Nephron (organoid): ENCODE results near the gene NIM1K.
"Not testable (repeated sequence)": the region's sequence is repeated elsewhere in the genome, so short reads cannot be mapped to it uniquely, and the experiment has no call there.

ENCODE experiments used
- H3K27ac Mint-ChIP-seq, 3 experiments: 2 replicates each; pipeline ENCODE4 v1.8.0; 2020; ENCODE audit warnings: mixed read lengths in 3 of 3, mild to moderate bottlenecking in 2 of 3, moderate library complexity in 1 of 3
- H3K27me3 Mint-ChIP-seq: 2 replicates; pipeline ENCODE4 v1.8.0; 2021; ENCODE audit warnings: low read depth, mild to moderate bottlenecking, moderate library complexity, mixed read lengths
- H3K36me3 Mint-ChIP-seq: 2 replicates; pipeline ENCODE4 v1.8.0; 2020; ENCODE audit warnings: low read depth, mixed read lengths
- H3K4me1 Mint-ChIP-seq: 2 replicates; pipeline ENCODE4 v1.8.0; 2020; ENCODE audit warnings: mixed read lengths
- H3K4me3 Mint-ChIP-seq, 3 experiments: 2 replicates each; pipeline ENCODE4 v1.8.0; 2020; ENCODE audit warnings: mild to moderate bottlenecking in 3 of 3, mixed read lengths in 3 of 3, moderate library complexity in 2 of 3
- H3K9me3 Mint-ChIP-seq: 2 replicates; pipeline ENCODE4 v1.8.0; 2020; ENCODE audit warnings: mixed read lengths
- CTCF ChIP-seq, 3 experiments: fragments of 200-600 bp; sonication (generic); IDR thresholded peaks; one replicate each; pipeline ENCODE4 v1.5.0; 2021; ENCODE audit warnings: antibody characterized with exemption in 3 of 3; ENCODE audit not compliant: unreplicated experiment in 3 of 3

NIM1K gene

GRCh38 chr5:43161244-43161643 is 30.8 kb upstream of the NIM1K start:
- no peaks in the 10 kb centered on the region for H3K9me3 Mint-ChIP-seq
- H3K36me3 Mint-ChIP-seq: peaks cover 57% of the 10 kb centered on the region
- TF ChIP-seq CTCF (IDR thresholded peaks at IDR 0.05; ENCODE audit: unreplicated experiment in 3 of 3): no peak
- no peak overlapping the region for H3K4me3 Mint-ChIP-seq
- H3K27ac Mint-ChIP-seq: no peak overlapping the region
- H3K4me1 Mint-ChIP-seq: peaks cover 4% of the 10 kb centered on the region
- H3K27me3 Mint-ChIP-seq: no peaks in the 10 kb centered on the region

DNA sequence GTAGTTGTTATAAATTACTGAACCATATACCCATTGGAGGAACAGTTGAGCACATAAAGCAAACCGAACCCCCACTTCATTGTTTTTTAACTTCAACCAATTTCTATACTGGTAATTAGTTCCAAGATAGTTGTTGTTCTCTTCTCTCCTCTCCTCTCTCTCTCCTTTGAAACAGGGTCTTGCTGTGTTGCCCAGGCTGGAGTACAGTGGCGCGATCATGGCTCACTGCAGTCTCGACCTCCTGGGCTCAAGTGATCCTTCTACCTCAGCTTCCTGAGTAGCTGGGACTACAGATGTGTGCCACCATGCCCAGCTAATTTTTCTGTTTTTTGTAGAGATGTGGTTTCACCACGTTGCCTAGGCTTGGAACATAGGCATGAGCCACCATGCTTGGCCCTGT is 27.2 kb upstream of the NIM1K start:
- H3K27me3 Mint-ChIP-seq, H3K4me3 Mint-ChIP-seq, H3K27ac Mint-ChIP-seq, H3K4me1 Mint-ChIP-seq, H3K9me3 Mint-ChIP-seq: not testable (repeated sequence)
- H3K36me3 Mint-ChIP-seq: peaks cover 57% of the 10 kb centered on the region

- TF ChIP-seq CTCF (IDR thresholded peaks at IDR 0.05; ENCODE audit: unreplicated experiment in 3 of 3): no peak
- no peak overlapping the region for H3K4me3 Mint-ChIP-seq
Observed at GRCh38 chr5:43165323-43165722, 26.7 kb upstream of the NIM1K start.

GRCh38 chr5:43168175-43168574 is 23.9 kb upstream of the NIM1K start:
- H3K27me3 Mint-ChIP-seq: no peaks in the 10 kb centered on the region
- no peak overlapping the region for H3K4me3 Mint-ChIP-seq
- H3K36me3 Mint-ChIP-seq: peaks cover 63% of the 10 kb centered on the region
- no peaks in the 10 kb centered on the region for H3K4me1 Mint-ChIP-seq
- no peak overlapping the region for H3K27ac Mint-ChIP-seq
- TF ChIP-seq CTCF (IDR thresholded peaks at IDR 0.05; ENCODE audit: unreplicated experiment in 3 of 3): no peak
- no peaks in the 10 kb centered on the region for H3K9me3 Mint-ChIP-seq

More at GRCh38 chr5:43165323-43165722, 26.7 kb upstream of the NIM1K start:
- Mint-ChIP-seq H3K4me1 (no peaks in the 10 kb centered on the region), H3K27ac (no peak overlapping the region), H3K9me3 (no peaks in the 10 kb centered on the region), H3K36me3 (peaks cover 60% of the 10 kb centered on the region), H3K27me3 (no peaks in the 10 kb centered on the region)

- no peak for TF ChIP-seq CTCF (IDR thresholded peaks at IDR 0.05; ENCODE audit: unreplicated experiment in 3 of 3)
- H3K36me3 Mint-ChIP-seq: peaks cover 57% of the 10 kb centered on the region
- H3K27me3 Mint-ChIP-seq: no peaks in the 10 kb centered on the region
- no peak overlapping the region for H3K27ac Mint-ChIP-seq
- H3K4me3 Mint-ChIP-seq: no peak overlapping the region
- H3K9me3 Mint-ChIP-seq: no peaks in the 10 kb centered on the region
- H3K4me1 Mint-ChIP-seq: no peaks in the 10 kb centered on the region
Observed at GRCh38 chr5:43171451-43171850, 20.6 kb upstream of the NIM1K start.

- TF ChIP-seq CTCF (IDR thresholded peaks at IDR 0.05; ENCODE audit: unreplicated experiment in 3 of 3): no peak
- H3K36me3 Mint-ChIP-seq: peaks cover 57% of the 10 kb centered on the region
Observed at GRCh38 chr5:43171926-43172325, 20.1 kb upstream of the NIM1K start.

More at GRCh38 chr5:43171926-43172325, 20.1 kb upstream of the NIM1K start:
- H3K9me3 Mint-ChIP-seq: no peaks in the 10 kb centered on the region
- H3K4me1 Mint-ChIP-seq: no peaks in the 10 kb centered on the region
- H3K27ac Mint-ChIP-seq: no peak overlapping the region
- H3K27me3 Mint-ChIP-seq: no peaks in the 10 kb centered on the region
- no peak overlapping the region for H3K4me3 Mint-ChIP-seq
